Activated naive CD4-positive, alpha-beta T cell treated with Interleukin-2 at 50 U/mL for 16 hours (primary cell): ENCODE results near the gene GLI3.

Experiments used
- DNase-seq: peaks from one replicate; pipeline ENCODE4 v3.0.0-alpha.2; 2020

Gene GLI3

GRCh38 chr7:42099470-42100155, 137.4 kb downstream of the GLI3 start:
- DNase-seq = no peak

GRCh38 chr7:42099066-42099465, 137.9 kb downstream of the GLI3 start:
- no peak for DNase-seq

- DNase-seq = no peak
These were observed 139.3 kb downstream of the GLI3 start for GRCh38 chr7:42097752-42098151.

GRCh38 chr7:42096681-42097561, 140.1 kb downstream of the GLI3 start:
- no peak for DNase-seq

- no peak for DNase-seq
These were observed 140.7 kb downstream of the GLI3 start for GRCh38 chr7:42096268-42096667.

GRCh38 chr7:42095791-42096190, 141.2 kb downstream of the GLI3 start:
- no peak for DNase-seq

GRCh38 chr7:42093349-42093905, 143.6 kb downstream of the GLI3 start:
- DNase-seq = no peak

GRCh38 chr7:42091461-42092291, 145.3 kb downstream of the GLI3 start:
- DNase-seq = no peak

- no peak for DNase-seq
These were observed 146.2 kb downstream of the GLI3 start for GRCh38 chr7:42090806-42091205.

GRCh38 chr7:42090056-42090455, 147.0 kb downstream of the GLI3 start:
- DNase-seq = no peak

GRCh38 chr7:42087616-42088015, 149.4 kb downstream of the GLI3 start:
- DNase-seq = no peak

GRCh38 chr7:42085531-42085930, 151.5 kb downstream of the GLI3 start:
- DNase-seq = no peak

GRCh38 chr7:42084263-42084662, 152.7 kb downstream of the GLI3 start:
- no peak for DNase-seq

- no peak for DNase-seq
These were observed 153.7 kb downstream of the GLI3 start for GRCh38 chr7:42083284-42083683.

GRCh38 chr7:42082144-42082543, 154.9 kb downstream of the GLI3 start:
- no peak for DNase-seq

GRCh38 chr7:42081671-42082070, 155.3 kb downstream of the GLI3 start:
- DNase-seq = no peak

GRCh38 chr7:42080841-42081586, 156.0 kb downstream of the GLI3 start:
- no peak for DNase-seq

GRCh38 chr7:42077271-42078135, 159.5 kb downstream of the GLI3 start:
- no peak for DNase-seq

- no peak for DNase-seq
These were observed 160.1 kb downstream of the GLI3 start for GRCh38 chr7:42076870-42077269.

GRCh38 chr7:42075418-42075817, 161.6 kb downstream of the GLI3 start:
- DNase-seq = no peak

- no peak for DNase-seq
These were observed 162.9 kb downstream of the GLI3 start for GRCh38 chr7:42074076-42074475.
